ENCODE measurements around the gene FOXN3.
"Not testable (repeated sequence)": the region's sequence is repeated elsewhere in the genome, so short reads cannot be mapped to it uniquely, and the experiment has no call there.

FOXN3 gene

DNA sequence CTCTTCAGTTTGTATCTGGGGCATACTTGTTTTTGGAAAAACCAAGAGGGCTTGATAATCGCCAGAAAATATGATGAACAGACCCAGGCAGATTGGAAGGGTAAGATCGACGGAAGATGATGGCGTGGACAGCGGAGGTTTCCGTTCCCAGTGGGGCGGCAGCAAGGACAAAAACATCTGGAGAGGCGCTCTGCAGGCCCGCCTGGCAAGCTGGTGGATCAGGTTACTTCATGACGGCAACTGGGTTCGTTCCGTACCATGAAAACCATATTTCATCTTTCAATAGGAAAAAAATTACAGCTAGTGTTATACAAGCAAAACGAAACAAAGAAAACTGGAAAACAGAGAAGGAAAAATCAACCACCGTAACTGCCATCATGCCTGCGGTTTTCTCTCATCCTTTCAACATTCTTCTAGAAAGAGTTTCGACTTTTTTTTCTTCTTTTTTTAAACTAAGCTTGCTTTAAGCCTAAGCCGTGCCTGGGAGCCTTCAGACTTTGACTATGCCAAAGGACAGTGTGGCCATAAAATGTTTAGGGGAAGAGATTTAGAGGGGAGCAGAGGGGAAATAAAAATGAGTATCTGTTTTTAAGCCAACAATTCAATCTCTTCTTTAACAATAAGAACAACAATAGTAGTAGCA is 210.5 kb downstream of the FOXN3 start:
- DNase-seq, result no peak
- intact Hi-C loops (cut with DNase I), result no loop called here

DNA sequence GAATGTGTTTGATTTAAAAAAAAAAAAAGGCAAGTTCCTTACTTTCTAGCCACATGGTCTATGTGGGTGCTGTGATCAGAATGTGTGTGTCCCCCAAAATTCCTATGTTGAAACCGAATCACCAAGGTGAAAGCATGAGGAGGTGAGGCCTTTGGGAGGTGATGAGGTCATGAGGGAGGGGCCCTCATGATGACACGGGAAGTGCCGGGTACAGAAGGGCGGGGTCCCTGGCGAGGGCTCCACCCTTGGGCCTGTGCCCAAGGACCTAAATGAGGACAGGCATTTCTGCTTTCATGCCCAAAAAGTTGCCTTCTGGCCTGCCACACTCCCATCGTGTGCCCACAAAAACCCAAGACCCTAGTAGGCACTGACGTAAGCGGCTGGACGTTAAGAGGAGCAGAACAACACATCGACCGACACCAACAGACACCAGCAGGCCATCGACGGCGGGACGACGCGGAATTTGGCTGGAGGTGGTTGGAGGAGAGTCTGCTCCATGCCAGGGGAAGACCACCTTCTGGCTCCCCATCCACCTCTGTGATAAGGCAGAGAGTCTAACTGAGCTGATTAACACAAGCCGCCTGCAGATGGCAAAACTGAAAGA is 211.8 kb downstream of the FOXN3 start:
- intact Hi-C loops (cut with DNase I), result no loop called here
- no peak for DNase-seq

DNA sequence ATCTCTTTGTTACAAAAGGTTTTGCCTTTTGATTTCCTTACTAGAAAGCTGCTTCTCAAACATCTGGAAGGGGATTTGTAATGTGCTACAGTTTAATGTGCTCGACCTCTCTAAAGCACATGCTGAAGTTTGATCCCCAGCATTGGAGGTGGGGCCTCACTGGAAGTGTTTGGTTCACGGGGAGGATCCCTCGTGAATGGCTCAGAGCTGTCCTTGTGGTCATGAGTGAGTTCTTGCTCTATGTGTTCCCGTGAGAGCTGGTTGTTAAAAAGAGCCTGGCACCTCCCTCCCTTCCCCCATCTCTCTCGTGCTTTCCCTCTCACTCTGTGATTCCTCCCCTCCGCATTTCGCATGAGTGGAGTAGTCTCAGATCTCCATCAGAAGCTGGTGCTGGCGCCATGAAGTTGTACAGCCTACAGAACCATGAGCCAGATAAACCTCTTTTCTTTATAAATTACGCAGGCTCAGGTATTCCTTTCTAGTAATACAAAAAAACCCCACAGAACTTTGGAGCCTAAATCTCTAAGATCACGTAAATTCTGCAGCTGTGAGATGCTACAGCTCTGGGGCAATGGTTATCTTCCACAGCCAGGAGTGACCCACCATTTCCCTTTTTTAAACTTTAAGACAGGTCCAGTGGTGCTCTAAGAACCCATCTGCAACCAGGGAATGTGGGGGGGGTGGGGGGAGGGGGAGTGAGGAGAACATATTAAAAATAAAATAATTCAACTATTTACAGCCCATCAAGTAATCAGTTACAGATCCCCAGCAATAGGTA is 214.4 kb downstream of the FOXN3 start:
- intact Hi-C loops (cut with DNase I), result no loop called here
- DNase-seq, result no peak

DNA sequence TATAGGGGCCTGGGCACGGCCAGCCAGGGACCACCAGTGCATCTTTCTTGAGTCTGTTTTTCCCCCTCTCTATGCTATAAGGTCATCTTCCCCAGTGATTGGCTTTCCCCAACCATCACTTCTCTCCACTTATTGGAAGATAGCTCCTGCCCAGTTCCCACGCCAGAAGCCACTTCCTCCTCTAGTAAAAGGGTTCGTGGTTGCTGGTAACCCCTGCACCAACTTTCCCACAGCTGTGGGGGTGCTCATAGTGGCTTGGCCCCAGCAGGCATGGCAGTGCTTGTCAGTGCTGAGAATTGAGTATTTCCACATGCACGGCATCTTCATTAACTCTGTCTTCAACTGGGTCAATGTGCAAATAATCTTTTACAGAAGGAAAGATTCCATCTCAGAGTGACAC is 215.4 kb downstream of the FOXN3 start:
- intact Hi-C loops (cut with DNase I), result no loop called here
- DNase-seq, result no peak

DNA sequence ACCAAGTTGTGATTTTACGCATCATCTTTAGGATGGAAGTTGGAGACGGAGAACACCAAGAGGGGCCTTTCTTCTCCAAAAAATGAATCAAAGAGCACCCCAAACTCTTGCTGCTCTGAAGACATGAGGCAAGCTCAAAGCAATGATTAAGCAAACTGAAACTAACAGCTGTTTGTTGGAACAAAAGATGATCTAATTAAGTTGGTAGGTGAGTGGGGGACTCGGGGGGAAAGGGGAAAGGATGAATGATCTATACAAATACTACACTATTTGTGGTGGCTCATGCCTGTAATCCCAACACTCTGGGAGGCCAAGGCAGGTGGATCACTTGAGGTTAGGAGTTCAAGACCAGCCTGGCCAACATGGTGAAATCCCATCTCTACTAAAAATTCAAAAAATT is 217.7 kb downstream of the FOXN3 start:
- DNase-seq; intact Hi-C loops (cut with DNase I): not testable (repeated sequence)

DNA sequence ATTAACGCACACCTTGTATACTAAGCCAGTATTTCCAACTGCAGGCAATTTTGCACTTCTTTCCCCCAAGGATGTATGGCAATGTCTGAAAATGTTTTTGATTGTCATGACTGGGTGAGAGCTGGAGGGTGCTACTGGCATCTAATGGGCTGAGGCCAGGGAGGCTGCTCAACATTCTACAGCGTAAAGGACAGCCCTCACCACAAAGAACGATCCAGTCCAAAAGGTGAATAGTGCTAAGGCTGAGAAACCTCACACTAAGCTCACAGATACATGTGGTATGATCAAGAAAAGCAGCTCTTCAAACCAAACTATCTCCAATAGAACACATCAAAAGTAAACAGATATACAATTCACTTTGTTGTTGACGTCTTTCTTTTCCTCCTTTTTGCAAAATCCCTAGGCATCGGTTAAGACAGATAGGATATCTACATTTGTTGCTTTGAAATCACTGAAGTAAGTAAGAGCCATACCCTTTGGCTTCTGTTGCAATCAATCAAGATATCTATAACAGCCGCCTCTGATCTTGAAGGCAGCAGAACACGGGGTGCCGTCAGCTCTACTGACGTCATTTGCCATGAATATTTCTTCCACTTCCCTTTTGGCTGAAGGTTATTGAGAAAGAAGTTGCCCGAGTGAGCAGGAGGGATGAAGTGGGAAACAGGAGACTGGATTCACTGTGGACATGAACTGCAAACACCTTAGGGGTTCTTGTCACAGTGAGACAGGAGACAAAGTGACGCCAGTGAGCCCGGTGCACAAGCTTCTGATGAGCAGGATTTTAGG is 218.3 kb downstream of the FOXN3 start:
- DNase-seq, result no peak
- intact Hi-C loops (cut with DNase I), result no loop called here

DNA sequence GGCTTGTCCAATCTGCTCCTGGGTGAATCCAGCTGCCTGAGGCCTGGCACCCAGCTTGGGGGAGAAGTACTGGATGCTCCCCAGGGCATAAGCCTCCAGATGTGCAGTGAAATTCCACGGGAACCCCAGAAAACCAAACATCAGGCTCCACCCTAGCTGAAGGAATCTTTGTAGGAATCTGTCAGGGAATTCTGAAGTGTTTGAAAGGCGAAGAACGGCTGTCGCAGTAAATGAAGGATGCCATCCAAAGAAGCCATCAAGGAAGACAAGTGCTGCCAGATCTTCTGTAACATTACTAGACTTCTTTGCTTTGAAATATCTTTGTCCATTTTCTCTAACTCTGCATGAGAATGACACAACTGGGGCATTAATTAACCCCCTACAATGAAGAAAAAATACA is 219.4 kb downstream of the FOXN3 start:
- no peak for DNase-seq
- intact Hi-C loops (cut with DNase I), result no loop called here

DNA sequence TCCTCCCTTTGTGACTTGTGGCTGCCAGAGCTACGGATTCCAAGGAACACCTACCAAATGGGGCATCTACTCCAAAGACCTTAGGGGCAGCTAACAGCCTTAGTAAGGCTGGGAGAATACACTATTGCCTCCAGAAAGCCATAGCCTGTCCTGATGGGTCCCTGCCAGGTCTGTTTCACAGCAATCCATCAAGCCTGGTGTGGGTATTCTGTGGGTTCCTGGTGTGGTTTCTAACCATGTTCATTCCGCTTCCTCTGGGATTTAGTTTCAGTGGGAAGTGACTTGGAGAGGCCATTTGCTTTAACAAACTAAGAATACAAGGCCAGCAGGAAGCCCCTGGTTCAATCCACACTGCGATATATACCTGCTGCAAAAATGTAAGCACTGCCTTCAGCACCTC is 220.5 kb downstream of the FOXN3 start:
- no peak for DNase-seq
- intact Hi-C loops (cut with DNase I), result no loop called here

DNA sequence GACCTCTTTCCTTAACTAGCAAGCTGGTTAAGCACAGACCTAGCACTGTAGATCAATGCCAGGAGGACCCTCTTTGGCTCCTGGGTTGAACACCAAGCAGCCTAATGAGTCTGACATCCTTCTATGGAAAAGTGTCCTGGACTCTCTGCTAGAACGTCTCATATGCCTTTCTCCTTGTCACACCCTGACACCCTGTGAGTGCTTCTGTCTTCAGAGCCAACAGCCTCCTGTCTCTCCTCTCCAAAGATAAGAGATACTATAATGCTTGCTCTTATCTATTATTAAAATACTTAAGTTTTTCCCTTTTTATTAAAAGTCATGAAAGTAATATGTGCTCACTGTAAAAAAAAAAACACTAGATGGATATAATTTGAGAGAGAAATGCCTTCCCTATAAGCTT is 222.7 kb downstream of the FOXN3 start:
- intact Hi-C loops (cut with DNase I), result no loop called here
- peak in 1 of 42 donors; percentile 17 for DNase-seq

DNA sequence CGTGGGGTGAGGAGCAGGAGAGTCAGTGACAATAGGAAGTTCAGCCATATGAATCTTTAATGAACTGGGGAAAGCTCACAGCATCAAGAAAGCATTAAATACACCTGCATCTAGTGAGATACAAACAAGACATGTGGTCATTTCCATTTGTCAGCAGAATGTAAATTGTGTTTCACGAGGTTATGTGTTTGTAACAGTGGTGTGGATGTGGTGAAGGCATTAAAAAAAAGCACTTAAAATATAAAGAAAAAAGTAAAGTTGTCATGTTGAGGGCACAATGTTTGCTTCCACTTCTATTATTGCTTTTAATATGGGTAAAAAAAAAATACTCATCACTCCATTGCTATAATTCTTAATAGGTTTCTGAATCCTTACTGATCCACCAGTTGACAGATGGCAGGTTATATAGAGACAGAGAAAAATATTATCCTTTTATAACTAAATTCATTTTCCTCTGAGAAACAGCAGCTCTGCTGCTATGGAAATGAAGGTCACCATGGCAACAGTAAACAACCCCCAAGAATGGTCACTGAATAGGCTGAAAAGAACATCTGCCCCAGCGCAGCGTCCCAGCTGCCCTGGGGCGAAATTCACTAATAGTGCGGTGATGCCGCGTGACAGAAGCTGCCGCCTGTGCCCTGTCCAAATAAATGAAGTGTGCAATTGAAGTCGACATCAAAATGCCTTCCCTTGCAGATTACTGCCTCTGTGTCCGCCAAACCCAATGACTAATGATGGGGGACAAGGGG is 226.1 kb downstream of the FOXN3 start:
- peak in 25 of 42 donors; percentile 9 to 67 (median 37) for DNase-seq
- intact Hi-C loops (cut with DNase I), result no loop called here

DNA sequence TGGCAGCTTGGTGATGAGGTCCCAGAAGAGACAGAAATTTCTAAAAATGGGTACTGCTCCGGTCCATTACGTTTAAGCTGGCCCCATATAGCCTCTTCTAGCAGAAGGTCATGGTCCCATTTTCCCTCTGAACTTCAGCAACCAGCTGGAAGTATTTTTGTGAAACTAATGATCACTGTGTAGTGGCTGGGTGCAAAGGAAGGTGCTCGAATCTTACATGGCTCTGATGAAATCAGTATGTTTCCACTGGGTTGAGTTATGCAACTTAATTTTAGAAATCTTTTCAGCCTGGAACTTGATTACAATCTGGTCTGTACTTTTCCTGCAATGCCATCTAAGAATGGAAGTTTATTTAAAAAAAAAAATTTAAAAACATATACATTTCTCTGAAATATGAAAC is 228.5 kb downstream of the FOXN3 start:
- intact Hi-C loops (cut with DNase I), result no loop called here
- DNase-seq, result no peak

DNA sequence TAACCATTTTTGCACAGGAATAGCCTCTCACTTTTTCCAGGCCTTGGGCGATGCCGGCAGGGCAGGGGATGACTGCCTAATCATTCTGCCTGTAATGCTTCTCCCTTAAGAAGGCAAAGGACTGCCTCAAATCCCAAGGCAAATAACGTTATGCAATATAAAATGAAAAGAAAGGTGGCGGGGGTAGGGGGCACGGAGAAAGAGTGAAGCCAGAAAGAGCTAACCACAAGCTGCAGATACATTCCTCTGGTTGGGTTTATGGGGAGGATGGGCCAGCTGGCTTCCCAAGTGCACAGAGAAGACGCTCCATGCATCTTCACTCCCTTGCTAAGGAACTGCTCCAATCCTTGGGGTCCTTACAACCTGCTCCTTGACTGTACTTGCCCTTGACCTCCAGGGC is 229.5 kb downstream of the FOXN3 start:
- DNase-seq, result no peak
- intact Hi-C loops (cut with DNase I), result no loop called here

DNA sequence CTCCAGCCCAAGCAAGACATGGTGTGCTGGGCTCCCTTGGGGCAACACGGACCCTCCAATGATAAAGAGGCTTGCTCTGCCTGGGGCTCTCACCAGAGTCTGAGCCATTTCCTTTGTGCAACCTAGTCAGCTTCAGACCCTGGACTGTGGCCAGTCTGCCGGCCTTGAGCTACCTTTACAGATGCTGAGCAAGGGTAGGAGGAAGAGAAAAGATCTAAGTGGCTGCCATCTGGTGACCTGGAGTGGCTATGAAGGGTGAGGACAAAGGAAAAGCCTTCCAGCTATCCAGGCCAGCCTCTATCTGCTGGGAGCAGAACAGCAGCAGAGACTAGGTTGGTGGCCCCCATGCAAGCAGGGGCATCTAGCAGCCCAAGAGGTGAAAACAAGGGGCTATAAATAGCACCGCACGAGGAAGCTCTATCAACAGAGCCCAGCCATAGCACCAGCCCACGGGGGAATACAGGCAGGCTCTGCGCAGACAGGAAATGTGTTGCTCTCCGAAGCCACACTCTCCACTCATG is 230.1 kb downstream of the FOXN3 start:
- intact Hi-C loops (cut with DNase I), result no loop called here
- DNase-seq, result peak in 1 of 42 donors; percentile 40

DNA sequence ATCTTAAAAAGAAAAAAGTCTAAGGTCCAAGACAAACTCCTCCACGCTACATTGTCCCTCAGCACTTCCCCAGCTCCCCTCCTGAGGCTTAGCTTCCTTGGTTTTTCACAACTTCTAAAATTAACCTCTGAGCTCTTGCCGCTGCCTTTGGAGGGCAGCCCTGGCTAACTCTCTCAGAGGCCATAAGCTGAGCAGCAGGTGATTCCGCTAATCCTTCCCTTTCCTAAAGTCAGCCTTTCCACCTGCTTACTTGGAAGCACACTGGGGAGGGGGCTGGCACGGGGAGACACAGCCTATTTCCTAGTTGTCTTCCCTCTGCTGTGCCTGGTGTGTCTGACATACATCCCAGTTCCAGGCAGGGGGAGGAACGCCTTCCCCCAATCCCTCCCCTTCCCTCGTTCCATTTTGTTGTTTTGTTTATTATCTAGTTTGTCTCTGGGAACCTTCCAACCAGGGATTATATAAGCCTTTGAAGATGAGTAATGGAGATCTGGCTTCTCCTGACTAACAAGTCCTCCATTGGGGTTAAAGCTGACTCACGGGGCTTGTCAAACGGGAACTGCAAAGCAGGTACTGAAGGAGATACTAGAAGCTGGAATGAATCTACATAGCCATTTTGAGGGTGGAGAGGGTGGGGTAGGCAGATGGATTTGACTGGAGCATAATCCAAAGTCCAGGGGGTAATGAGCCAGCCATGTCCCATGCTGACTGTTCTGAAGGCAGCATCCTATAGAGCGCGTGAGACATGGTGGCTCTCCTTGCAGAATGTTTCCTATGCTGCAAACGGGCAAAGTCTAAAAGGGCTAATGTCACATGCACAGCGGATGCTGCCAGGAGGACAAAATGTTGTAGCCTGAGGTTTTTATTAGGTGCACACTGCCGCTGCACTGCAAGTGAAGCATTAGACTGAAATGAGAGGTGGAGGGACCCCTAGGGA is 230.8 kb downstream of the FOXN3 start:
- intact Hi-C loops (cut with DNase I), result no loop called here
- peak in 3 of 42 donors; percentile 27 to 59 (median 51) for DNase-seq

DNA sequence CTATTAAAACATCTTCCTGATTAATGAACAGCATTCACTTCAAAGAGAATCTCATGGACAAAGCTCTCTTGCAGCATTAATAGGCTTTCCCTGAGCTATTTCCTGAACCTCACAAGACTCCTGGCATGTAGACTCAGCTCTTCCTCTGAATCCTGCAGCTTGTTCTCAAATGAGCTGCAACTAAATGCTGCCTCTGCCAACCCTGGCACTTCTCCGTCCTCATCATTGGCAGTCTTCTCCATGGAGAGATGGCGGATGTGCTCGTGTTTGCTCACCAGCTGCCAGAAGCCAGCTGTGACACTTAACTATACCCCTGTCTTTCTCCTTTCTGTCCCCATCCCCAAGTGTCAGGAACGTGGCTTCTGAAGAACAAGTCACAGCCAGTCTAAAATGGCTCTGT is 232.1 kb downstream of the FOXN3 start:
- peak in 26 of 42 donors; percentile 13 to 72 (median 43) for DNase-seq
- intact Hi-C loops (cut with DNase I), result no loop called here

DNA sequence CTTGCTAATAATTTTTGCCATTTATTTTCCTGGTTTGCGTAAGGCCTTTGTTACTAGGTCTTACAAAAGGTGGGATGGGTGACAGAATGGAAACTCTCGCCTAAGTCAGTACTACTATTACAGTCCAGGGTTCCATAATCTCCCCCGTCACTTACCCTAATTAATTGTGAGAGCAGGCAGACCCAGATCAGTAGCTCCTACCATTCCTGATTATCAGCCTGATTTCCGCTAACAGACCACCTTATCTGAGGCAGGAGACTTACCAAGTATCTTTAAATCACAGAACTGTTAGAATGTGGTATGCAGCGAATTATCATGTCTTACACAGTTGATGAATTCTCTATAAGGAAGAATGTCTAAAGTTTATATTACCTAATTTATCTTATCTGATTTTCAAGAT is 234.7 kb downstream of the FOXN3 start:
- intact Hi-C loops (cut with DNase I), result no loop called here
- DNase-seq, result peak in 1 of 42 donors; percentile 8

DNA sequence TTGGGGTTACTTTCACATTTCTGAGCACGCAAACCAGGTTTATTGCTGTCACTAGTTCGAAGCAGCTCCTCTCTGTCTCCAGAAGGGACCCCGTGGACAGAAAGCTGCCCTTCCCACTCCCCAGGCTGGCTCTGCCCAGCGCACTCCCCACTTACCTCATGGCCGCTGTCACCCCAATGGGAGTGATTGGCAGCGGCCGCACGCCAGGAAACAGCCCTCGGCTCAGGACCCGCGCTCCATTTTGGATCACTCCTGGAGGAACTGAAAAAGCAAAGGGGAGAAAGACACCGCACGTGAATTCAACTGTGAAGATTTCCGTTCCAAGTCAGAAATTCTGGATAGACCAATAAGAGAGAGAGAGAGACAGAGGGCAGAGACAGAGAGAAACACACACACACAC is 236.5 kb downstream of the FOXN3 start:
- DNase-seq, result peak in 1 of 42 donors; percentile 21
- intact Hi-C loops (cut with DNase I), result no loop called here
